Bronchus fibroblast of lung (primary cell): Measurements from ENCODE around the gene CREB3. TPM values are rescaled to one million over a fixed set of nuclear protein-coding genes. Genes with fewer than 3 reads are reported as not detected.

ENCODE experiments used
- total RNA-seq: library from RNA; depleted of rRNA; stranded (reverse); fragments of >200 nt; gene quantifications from 2 replicates; pipeline ENCODE4 v1.2.3, GENCODE V29; 2015

The CREB3 gene, protein sequence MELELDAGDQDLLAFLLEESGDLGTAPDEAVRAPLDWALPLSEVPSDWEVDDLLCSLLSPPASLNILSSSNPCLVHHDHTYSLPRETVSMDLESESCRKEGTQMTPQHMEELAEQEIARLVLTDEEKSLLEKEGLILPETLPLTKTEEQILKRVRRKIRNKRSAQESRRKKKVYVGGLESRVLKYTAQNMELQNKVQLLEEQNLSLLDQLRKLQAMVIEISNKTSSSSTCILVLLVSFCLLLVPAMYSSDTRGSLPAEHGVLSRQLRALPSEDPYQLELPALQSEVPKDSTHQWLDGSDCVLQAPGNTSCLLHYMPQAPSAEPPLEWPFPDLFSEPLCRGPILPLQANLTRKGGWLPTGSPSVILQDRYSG
- total RNA-seq = 59.6 and 73.3 TPM in 2 replicates

DNA sequence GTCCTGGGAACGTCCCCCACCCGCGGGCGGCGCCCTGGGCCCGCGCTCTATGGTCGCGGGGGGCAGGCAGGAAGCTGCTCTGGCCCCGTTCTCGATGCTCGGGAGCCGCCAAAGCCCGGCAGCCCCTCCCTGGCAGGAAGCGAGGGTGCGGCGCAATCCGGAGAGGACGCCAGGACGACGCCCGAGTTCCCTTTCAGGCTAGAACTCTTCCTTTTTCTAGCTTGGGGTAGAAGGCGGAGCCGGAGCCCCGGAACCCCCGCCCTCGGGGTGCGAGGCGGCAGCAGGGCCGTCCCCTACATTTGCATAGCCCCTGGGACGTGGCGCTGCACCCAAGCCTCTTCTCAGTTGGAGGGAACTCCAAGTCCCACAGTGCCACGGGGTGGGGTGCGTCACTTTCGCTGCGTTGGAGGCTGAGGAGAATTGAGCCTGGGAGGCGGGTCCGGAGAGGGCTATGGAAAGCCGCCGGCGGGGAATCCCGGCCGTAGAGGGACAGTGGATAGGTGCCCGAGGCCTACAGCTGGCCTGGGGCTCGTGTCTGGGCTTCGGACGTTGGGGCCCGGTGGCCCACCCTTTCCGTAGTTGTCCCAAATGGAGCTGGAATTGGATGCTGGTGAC, at the start of gene CREB3, which contains the start of gene TLN1:
Gene CREB3, plus strand, starts transcription at position 482 of the 615 bp plus-strand sequence. Its CDS starts 107 bp downstream, at position 589.
Gene TLN1, minus strand, starts transcription at position 11 of the 615 bp plus-strand sequence. CDS start 6,501 bp downstream, outside the sequence.

DNA sequence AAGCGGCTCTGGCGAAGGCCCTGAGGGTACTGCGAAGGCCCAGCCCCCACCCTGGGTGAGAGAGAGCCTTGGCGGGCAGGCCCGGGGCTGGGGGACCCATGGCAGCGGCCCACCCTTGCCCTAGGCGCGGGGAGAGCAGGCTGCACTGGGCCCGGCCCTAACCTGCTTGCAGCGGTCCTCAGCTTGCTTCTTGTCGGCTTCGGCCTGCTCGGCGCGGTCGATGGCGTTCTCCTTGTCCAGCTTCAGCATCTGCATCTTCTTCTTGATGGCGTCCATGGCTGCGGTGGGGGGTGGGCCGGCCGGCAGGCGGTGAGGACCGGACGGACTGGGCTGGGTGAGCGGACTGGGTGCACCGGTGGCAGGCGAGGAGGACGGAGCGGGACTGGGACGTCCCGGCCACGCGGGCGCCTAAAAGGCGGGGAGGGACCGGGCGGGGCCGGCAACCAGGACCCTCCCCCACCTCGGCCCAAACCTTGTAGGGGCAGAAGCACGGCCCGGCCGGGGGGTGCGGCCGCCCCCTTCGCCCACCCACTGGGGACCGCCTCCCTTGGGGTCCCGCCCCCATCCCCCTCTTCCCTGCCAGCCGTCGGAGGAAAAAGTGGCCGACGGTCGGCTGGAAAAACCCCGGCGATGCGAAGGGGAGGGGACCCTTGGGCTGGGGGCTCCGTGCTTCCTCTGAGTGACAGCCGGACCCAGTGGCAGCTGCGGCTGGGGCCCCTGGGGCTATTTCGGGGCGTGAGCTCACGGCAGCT, 42.7 kb upstream of the CREB3 start, which contains the start of gene TPM2:
Gene TPM2, minus strand, starts transcription at position 384 of the 752 bp plus-strand sequence. Its CDS starts 108 bp downstream, at position 276.

DNA sequence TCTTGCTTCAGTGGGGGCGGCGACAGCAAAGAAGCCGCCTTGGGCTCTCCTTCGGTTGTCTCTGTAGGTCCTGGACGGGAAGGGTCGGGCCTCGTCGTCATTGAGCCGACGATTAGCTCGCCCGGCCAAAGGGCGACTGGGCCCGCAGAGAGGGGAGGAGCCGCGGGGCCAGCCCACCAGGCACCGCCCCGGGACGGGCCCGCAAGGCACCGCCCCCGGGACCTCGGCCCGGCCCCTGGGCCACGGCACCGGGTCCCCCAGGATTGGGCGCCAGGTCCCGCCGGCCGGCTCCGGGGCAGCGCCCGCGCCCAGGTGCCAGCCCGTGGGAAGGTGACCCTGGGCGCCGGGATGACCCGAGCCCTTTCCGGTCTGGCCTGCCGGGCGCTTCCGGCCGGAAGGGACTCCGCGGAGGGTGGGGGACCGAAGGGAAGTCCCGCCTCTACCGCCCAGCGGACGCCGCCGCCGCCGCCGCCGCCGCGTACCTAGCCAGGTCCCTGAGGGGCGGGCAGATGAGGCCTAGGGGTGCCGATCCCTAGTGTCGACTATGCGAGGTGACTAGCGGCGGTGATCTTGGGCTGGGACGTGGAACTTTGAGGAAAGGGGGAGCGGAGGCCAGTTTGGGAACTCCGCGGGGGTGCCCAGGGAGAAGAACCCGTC, 16.5 kb downstream of the CREB3 start, which contains the start of the genes GBA2 and RGP1:
Gene GBA2, minus strand, starts transcription at position 371 of the 657 bp plus-strand sequence. CDS start 524 bp downstream, outside the sequence.
Gene RGP1, plus strand, starts transcription at position 430 of the 657 bp plus-strand sequence. CDS start 469 bp downstream, outside the sequence.

DNA sequence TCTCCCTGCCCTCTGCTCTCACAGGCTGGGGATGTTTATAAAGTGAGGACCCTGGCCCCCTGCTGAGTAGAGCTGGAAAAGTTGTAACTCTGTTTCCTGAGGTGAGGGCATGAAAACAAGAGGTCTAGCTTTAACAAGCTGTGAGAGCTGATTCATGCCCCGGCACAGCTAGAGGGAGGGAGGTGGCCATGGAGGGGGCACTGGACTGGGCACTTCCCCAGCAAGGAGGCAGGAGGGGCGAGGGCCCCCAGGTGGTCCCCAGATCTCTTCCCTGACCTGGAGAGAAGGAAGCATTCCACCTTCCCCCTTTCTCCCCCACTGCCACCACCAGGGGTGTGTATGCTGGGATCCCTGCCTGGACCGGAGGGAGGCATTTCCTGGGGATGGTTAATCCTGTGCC, 21.8 kb downstream of the CREB3 start, which contains the start of gene MSMP:
Gene MSMP, minus strand, starts transcription at position 13 of the 400 bp plus-strand sequence. CDS start 147 bp downstream, outside the sequence.

Other genes starting within 250 kb of the CREB3 start
- gene RUSC2, start 242.6 kb upstream of the CREB3 start, total RNA-seq = 14.6 and 16.5 TPM in 2 replicates
- 11.7 and 11.8 TPM in 2 replicates for gene TESK1, start 127.4 kb upstream of the CREB3 start, total RNA-seq
- 0.50 and 1.0 TPM in 2 replicates for gene CD72, start 114.3 kb upstream of the CREB3 start, total RNA-seq
- gene SIT1, start 81.7 kb upstream of the CREB3 start, total RNA-seq = 0.15 TPM in 1 of 2 replicates, not detected in the other
- gene RMRP, start 74.6 kb upstream of the CREB3 start, total RNA-seq = 46,048 and 56,930 TPM in 2 replicates
- gene CCDC107, start 74.4 kb upstream of the CREB3 start, total RNA-seq = 15.0 and 17.7 TPM in 2 replicates
- 15.0 and 16.5 TPM in 2 replicates for gene ARHGEF39, start 67.5 kb upstream of the CREB3 start, total RNA-seq
- 0.74 and 0.84 TPM in 2 replicates for gene CA9, start 58.7 kb upstream of the CREB3 start, total RNA-seq
- 521 and 660 TPM in 2 replicates for gene TPM2, start 42.7 kb upstream of the CREB3 start, total RNA-seq
- gene TLN1, start 471 bp upstream of the CREB3 start, total RNA-seq = 279 and 318 TPM in 2 replicates
- gene GBA2, start 16.6 kb downstream of the CREB3 start, total RNA-seq = 23.9 and 25.1 TPM in 2 replicates
- gene RGP1, start 16.6 kb downstream of the CREB3 start, total RNA-seq = 10.1 and 10.6 TPM in 2 replicates
- gene MSMP, start 21.6 kb downstream of the CREB3 start, total RNA-seq = not detected in 2 replicates
- gene NPR2, start 58.9 kb downstream of the CREB3 start, total RNA-seq = 16.3 and 17.7 TPM in 2 replicates
- gene SPAG8, start 79.6 kb downstream of the CREB3 start, total RNA-seq = 1.5 and 2.4 TPM in 2 replicates
- gene HINT2, start 82.4 kb downstream of the CREB3 start, total RNA-seq = 31.3 and 46.1 TPM in 2 replicates
- gene FAM221B, start 96.1 kb downstream of the CREB3 start, total RNA-seq = not detected in 2 replicates
- gene TMEM8B, start 96.6 kb downstream of the CREB3 start, total RNA-seq = 3.9 and 4.3 TPM in 2 replicates
- gene OR13J1, start 137.7 kb downstream of the CREB3 start, total RNA-seq = not detected in 2 replicates
- 3.2 and 5.4 TPM in 2 replicates for gene HRCT1, start 173.5 kb downstream of the CREB3 start, total RNA-seq
- 0.34 TPM in 1 of 2 replicates, not detected in the other for gene SPAAR, start 176.8 kb downstream of the CREB3 start, total RNA-seq
- gene OR2S2, start 225.5 kb downstream of the CREB3 start, total RNA-seq = not detected in 2 replicates